ENCODE data around the gene EXOSC2.

EXOSC2 gene

GRCh38 chr9:130664251-130665028 lies 29.1 kb upstream of the EXOSC2 start, which contains the start of gene PRDM12:
Gene PRDM12, plus strand, starts transcription at chr9:130664594. Its CDS starts 60 bp downstream, at chr9:130664654.
- no peak for DNase-seq (ENCODE audit: low read depth, low spot score)
- H3K27me3 ChIP-seq (ENCODE audit: insufficient read depth, insufficient read length) = peaks cover 94% of the 10 kb centered on the region
- peak within 1 kb of the TSS; percentile 33 for H3K4me3 ChIP-seq (ENCODE audit: insufficient read length, low read depth)
- H3K9me3 ChIP-seq (ENCODE audit: insufficient read depth, low read length) = no peaks in the 10 kb centered on the region
- peaks cover 17% of the 10 kb centered on the region for H3K4me1 ChIP-seq (ENCODE audit: insufficient read depth, insufficient read length)
- TF ChIP-seq YY1 (IDR thresholded peaks at IDR 0.05; ENCODE audit: insufficient read depth, insufficient read length) = no peak
- peak; percentile 33 for TF ChIP-seq SUZ12 (IDR thresholded peaks at IDR 0.05; ENCODE audit: extremely low read depth, insufficient read depth, insufficient read length)
- no peaks in the 10 kb centered on the region for H3K36me3 ChIP-seq (ENCODE audit: insufficient read depth, insufficient read length, low read length)
- H3K9ac ChIP-seq (ENCODE audit: insufficient read length, low read depth) = peak within 1 kb of the TSS; percentile 26

GRCh38 chr9:130665029-130665430 lies 28.6 kb upstream of the EXOSC2 start:
- TF ChIP-seq ZNF274 (IDR thresholded peaks at IDR 0.05; ENCODE audit: low read depth, low read length) (no peak), SUZ12 (IDR thresholded peaks at IDR 0.05; ENCODE audit: extremely low read depth, insufficient read depth, insufficient read length) (no peak), YY1 (IDR thresholded peaks at IDR 0.05; ENCODE audit: insufficient read depth, insufficient read length) (no peak)
- no peak for DNase-seq (ENCODE audit: low read depth, low spot score)
- peak overlapping the region; percentile 30 for H3K4me3 ChIP-seq (ENCODE audit: insufficient read length, low read depth)
- H3K27me3 ChIP-seq (ENCODE audit: insufficient read depth, insufficient read length) = peaks cover 88% of the 10 kb centered on the region
- peak overlapping the region; percentile 8 for H3K9ac ChIP-seq (ENCODE audit: insufficient read length, low read depth)
- H3K36me3 ChIP-seq (ENCODE audit: insufficient read depth, insufficient read length, low read length) = no peaks in the 10 kb centered on the region
- H3K4me1 ChIP-seq (ENCODE audit: insufficient read depth, insufficient read length) = peaks cover 17% of the 10 kb centered on the region
- no peaks in the 10 kb centered on the region for H3K9me3 ChIP-seq (ENCODE audit: insufficient read depth, low read length)

GRCh38 chr9:130665431-130666392 lies 27.9 kb upstream of the EXOSC2 start:
- H3K9ac ChIP-seq (ENCODE audit: insufficient read length, low read depth) = peak overlapping the region; percentile 42
- H3K36me3 ChIP-seq (ENCODE audit: insufficient read depth, insufficient read length, low read length) = no peaks in the 10 kb centered on the region
- peaks cover 16% of the 10 kb centered on the region for H3K4me1 ChIP-seq (ENCODE audit: insufficient read depth, insufficient read length)
- no peak overlapping the region for H3K4me3 ChIP-seq (ENCODE audit: insufficient read length, low read depth)
- DNase-seq (ENCODE audit: low read depth, low spot score) = no peak
- no peaks in the 10 kb centered on the region for H3K9me3 ChIP-seq (ENCODE audit: insufficient read depth, low read length)
- H3K27me3 ChIP-seq (ENCODE audit: insufficient read depth, insufficient read length) = peaks cover 81% of the 10 kb centered on the region
- TF ChIP-seq SUZ12 (IDR thresholded peaks at IDR 0.05; ENCODE audit: extremely low read depth, insufficient read depth, insufficient read length) (no peak), YY1 (IDR thresholded peaks at IDR 0.05; ENCODE audit: insufficient read depth, insufficient read length) (no peak), ZNF274 (IDR thresholded peaks at IDR 0.05; ENCODE audit: low read depth, low read length) (no peak)

- no peaks in the 10 kb centered on the region for H3K9me3 ChIP-seq (ENCODE audit: insufficient read depth, low read length)
- peaks cover 14% of the 10 kb centered on the region for H3K4me1 ChIP-seq (ENCODE audit: insufficient read depth, insufficient read length)
- peaks cover 73% of the 10 kb centered on the region for H3K27me3 ChIP-seq (ENCODE audit: insufficient read depth, insufficient read length)
- no peak overlapping the region for H3K4me3 ChIP-seq (ENCODE audit: insufficient read length, low read depth)
- DNase-seq (ENCODE audit: low read depth, low spot score) = no peak
- no peaks in the 10 kb centered on the region for H3K36me3 ChIP-seq (ENCODE audit: insufficient read depth, insufficient read length, low read length)
- no peak overlapping the region for H3K9ac ChIP-seq (ENCODE audit: insufficient read length, low read depth)
- no peak for TF ChIP-seq ZNF274 (IDR thresholded peaks at IDR 0.05; ENCODE audit: low read depth, low read length)
Measured at GRCh38 chr9:130666393-130667119, 27.0 kb upstream of the EXOSC2 start.

GRCh38 chr9:130667120-130667435 lies 26.5 kb upstream of the EXOSC2 start:
- TF ChIP-seq SUZ12 (IDR thresholded peaks at IDR 0.05; ENCODE audit: extremely low read depth, insufficient read depth, insufficient read length) (no peak), YY1 (IDR thresholded peaks at IDR 0.05; ENCODE audit: insufficient read depth, insufficient read length) (no peak), ZNF274 (IDR thresholded peaks at IDR 0.05; ENCODE audit: low read depth, low read length) (no peak)
- Histone ChIP-seq H3K4me1 (ENCODE audit: insufficient read depth, insufficient read length) (peaks cover 14% of the 10 kb centered on the region), H3K9ac (ENCODE audit: insufficient read length, low read depth) (no peak overlapping the region), H3K36me3 (ENCODE audit: insufficient read depth, insufficient read length, low read length) (no peaks in the 10 kb centered on the region), H3K27me3 (ENCODE audit: insufficient read depth, insufficient read length) (peaks cover 67% of the 10 kb centered on the region), H3K9me3 (ENCODE audit: insufficient read depth, low read length) (no peaks in the 10 kb centered on the region), H3K4me3 (ENCODE audit: insufficient read length, low read depth) (no peak overlapping the region)
- DNase-seq (ENCODE audit: low read depth, low spot score) = no peak

GRCh38 chr9:130668196-130668595 lies 25.4 kb upstream of the EXOSC2 start:
- Histone ChIP-seq H3K4me3 (ENCODE audit: insufficient read length, low read depth) (no peak overlapping the region), H3K27me3 (ENCODE audit: insufficient read depth, insufficient read length) (peaks cover 61% of the 10 kb centered on the region)
- TF ChIP-seq ZNF274 (IDR thresholded peaks at IDR 0.05; ENCODE audit: low read depth, low read length) = no peak
- no peak for TF ChIP-seq SUZ12 (IDR thresholded peaks at IDR 0.05; ENCODE audit: extremely low read depth, insufficient read depth, insufficient read length)
- TF ChIP-seq YY1 (IDR thresholded peaks at IDR 0.05; ENCODE audit: insufficient read depth, insufficient read length) = no peak

More at GRCh38 chr9:130668196-130668595, 25.4 kb upstream of the EXOSC2 start:
- no peak for DNase-seq (ENCODE audit: low read depth, low spot score)
- H3K36me3 ChIP-seq (ENCODE audit: insufficient read depth, insufficient read length, low read length) = no peaks in the 10 kb centered on the region
- H3K9ac ChIP-seq (ENCODE audit: insufficient read length, low read depth) = no peak overlapping the region
- no peaks in the 10 kb centered on the region for H3K9me3 ChIP-seq (ENCODE audit: insufficient read depth, low read length)
- H3K4me1 ChIP-seq (ENCODE audit: insufficient read depth, insufficient read length) = peaks cover 5% of the 10 kb centered on the region

All from NT2/D1 (cell line).